Measurements from ENCODE around the gene OR51D1.

The OR51D1 gene

GRCh38 chr11:4636962-4637661 is at the start of gene OR51D1:
Gene OR51D1 (plus strand): TSS chr11:4637477. CDS start chr11:4639791, 2,314 bp downstream.
- Mint-ChIP-seq H3K9me3 (no peaks in the 10 kb centered on the region), H3K36me3 (no peaks in the 10 kb centered on the region), H3K27ac (no peak within 1 kb of the TSS), H3K4me1 (no peaks in the 10 kb centered on the region), H3K4me3 (no peak within 1 kb of the TSS), H3K27me3 (no peaks in the 10 kb centered on the region)

GRCh38 chr11:4589017-4589416 is 48.3 kb upstream of the OR51D1 start:
- Mint-ChIP-seq H3K27me3 (peaks cover 5% of the 10 kb centered on the region), H3K27ac (no peak overlapping the region), H3K4me1 (no peaks in the 10 kb centered on the region), H3K9me3 (no peaks in the 10 kb centered on the region), H3K36me3 (peaks cover 2% of the 10 kb centered on the region), H3K4me3 (no peak overlapping the region)

GRCh38 chr11:4593739-4594138 is 43.5 kb upstream of the OR51D1 start, which contains the start of gene OR52I1:
Gene OR52I1 (plus strand): TSS chr11:4594039. CDS start chr11:4594039, 0 bp downstream.
- Mint-ChIP-seq H3K36me3 (peaks cover 11% of the 10 kb centered on the region), H3K4me3 (no peak within 1 kb of the TSS), H3K4me1 (no peaks in the 10 kb centered on the region), H3K27me3 (no peaks in the 10 kb centered on the region), H3K27ac (no peak within 1 kb of the TSS), H3K9me3 (no peaks in the 10 kb centered on the region)

GRCh38 chr11:4605057-4605456 is 32.2 kb upstream of the OR51D1 start:
- Mint-ChIP-seq H3K27ac (no peak overlapping the region), H3K27me3 (no peaks in the 10 kb centered on the region), H3K36me3 (peaks cover 7% of the 10 kb centered on the region), H3K4me3 (no peak overlapping the region), H3K4me1 (peaks cover 58% of the 10 kb centered on the region), H3K9me3 (no peaks in the 10 kb centered on the region)

GRCh38 chr11:4606231-4607015 is 30.9 kb upstream of the OR51D1 start:
- peaks cover 65% of the 10 kb centered on the region for H3K4me1 Mint-ChIP-seq
- H3K27ac Mint-ChIP-seq, result no peak overlapping the region
- H3K4me3 Mint-ChIP-seq, result peak overlapping the region; percentile 92
- H3K9me3 Mint-ChIP-seq, result no peaks in the 10 kb centered on the region
- H3K36me3 Mint-ChIP-seq, result peaks cover 4% of the 10 kb centered on the region
- H3K27me3 Mint-ChIP-seq, result no peaks in the 10 kb centered on the region

GRCh38 chr11:4607096-4607495 is 30.2 kb upstream of the OR51D1 start:
- Mint-ChIP-seq H3K36me3 (peaks cover 3% of the 10 kb centered on the region), H3K4me3 (peak overlapping the region; percentile 92), H3K27me3 (no peaks in the 10 kb centered on the region), H3K4me1 (peaks cover 65% of the 10 kb centered on the region), H3K27ac (peak overlapping the region; percentile 80), H3K9me3 (no peaks in the 10 kb centered on the region)

- no peaks in the 10 kb centered on the region for H3K27me3 Mint-ChIP-seq
- H3K36me3 Mint-ChIP-seq, result peaks cover 2% of the 10 kb centered on the region
- peak within 1 kb of the TSS; percentile 92 for H3K4me3 Mint-ChIP-seq
- no peaks in the 10 kb centered on the region for H3K9me3 Mint-ChIP-seq
- peaks cover 65% of the 10 kb centered on the region for H3K4me1 Mint-ChIP-seq
- peak within 1 kb of the TSS; percentile 80 for H3K27ac Mint-ChIP-seq
Observed at GRCh38 chr11:4607781-4608666, 29.3 kb upstream of the OR51D1 start, which contains the start of gene TRIM68. Gene TRIM68 (minus strand): TSS chr11:4608231. CDS start chr11:4605504, 2,727 bp downstream.

- peaks cover 3% of the 10 kb centered on the region for H3K27me3 Mint-ChIP-seq
- H3K4me1 Mint-ChIP-seq, result peaks cover 49% of the 10 kb centered on the region
- H3K9me3 Mint-ChIP-seq, result no peaks in the 10 kb centered on the region
- H3K4me3 Mint-ChIP-seq, result peak overlapping the region; percentile 71
- H3K27ac Mint-ChIP-seq, result peak overlapping the region; percentile 73
- H3K36me3 Mint-ChIP-seq, result no peaks in the 10 kb centered on the region
Observed at GRCh38 chr11:4610258-4610935, 26.9 kb upstream of the OR51D1 start.

GRCh38 chr11:4611986-4612385 is 25.3 kb upstream of the OR51D1 start:
- Mint-ChIP-seq H3K4me3 (no peak overlapping the region), H3K36me3 (no peaks in the 10 kb centered on the region), H3K27ac (no peak overlapping the region), H3K27me3 (peaks cover 3% of the 10 kb centered on the region), H3K4me1 (peaks cover 33% of the 10 kb centered on the region), H3K9me3 (no peaks in the 10 kb centered on the region)

GRCh38 chr11:4615856-4616444 is 21.3 kb upstream of the OR51D1 start:
- H3K4me3 Mint-ChIP-seq, result no peak overlapping the region
- H3K9me3 Mint-ChIP-seq, result no peaks in the 10 kb centered on the region
- H3K36me3 Mint-ChIP-seq, result no peaks in the 10 kb centered on the region
- H3K27ac Mint-ChIP-seq, result no peak overlapping the region
- no peaks in the 10 kb centered on the region for H3K4me1 Mint-ChIP-seq
- H3K27me3 Mint-ChIP-seq, result peaks cover 3% of the 10 kb centered on the region

GRCh38 chr11:4619514-4619913 is 17.8 kb upstream of the OR51D1 start:
- Mint-ChIP-seq H3K36me3 (peaks cover 3% of the 10 kb centered on the region), H3K27ac (no peak overlapping the region), H3K27me3 (peaks cover 7% of the 10 kb centered on the region), H3K9me3 (no peaks in the 10 kb centered on the region), H3K4me1 (no peaks in the 10 kb centered on the region), H3K4me3 (no peak overlapping the region)

GRCh38 chr11:4626207-4627099 is 10.8 kb upstream of the OR51D1 start:
- Mint-ChIP-seq H3K4me1 (no peaks in the 10 kb centered on the region), H3K27me3 (peaks cover 37% of the 10 kb centered on the region), H3K27ac (peak overlapping the region; percentile 57), H3K9me3 (peaks cover 13% of the 10 kb centered on the region), H3K36me3 (peaks cover 10% of the 10 kb centered on the region), H3K4me3 (no peak overlapping the region)

GRCh38 chr11:4636136-4636535 is 1.1 kb upstream of the OR51D1 start:
- H3K36me3 Mint-ChIP-seq, result no peaks in the 10 kb centered on the region
- H3K27me3 Mint-ChIP-seq, result peaks cover 7% of the 10 kb centered on the region
- no peak overlapping the region for H3K27ac Mint-ChIP-seq
- H3K9me3 Mint-ChIP-seq, result no peaks in the 10 kb centered on the region
- no peaks in the 10 kb centered on the region for H3K4me1 Mint-ChIP-seq
- H3K4me3 Mint-ChIP-seq, result no peak overlapping the region

- Mint-ChIP-seq H3K9me3 (no peaks in the 10 kb centered on the region), H3K4me3 (no peak overlapping the region), H3K27me3 (no peaks in the 10 kb centered on the region), H3K27ac (no peak overlapping the region), H3K36me3 (no peaks in the 10 kb centered on the region), H3K4me1 (no peaks in the 10 kb centered on the region)
Observed at GRCh38 chr11:4637662-4638047, 378 bp downstream of the OR51D1 start.
